ENCODE data around the gene GCDH. TPM values are rescaled to one million over a fixed set of nuclear protein-coding genes. Genes with fewer than 3 reads are reported as not detected.

Gene GCDH
- total and polyA plus RNA-seq, 8 donors, result 6.3 to 27.1 (median 15.4) TPM

DNA sequence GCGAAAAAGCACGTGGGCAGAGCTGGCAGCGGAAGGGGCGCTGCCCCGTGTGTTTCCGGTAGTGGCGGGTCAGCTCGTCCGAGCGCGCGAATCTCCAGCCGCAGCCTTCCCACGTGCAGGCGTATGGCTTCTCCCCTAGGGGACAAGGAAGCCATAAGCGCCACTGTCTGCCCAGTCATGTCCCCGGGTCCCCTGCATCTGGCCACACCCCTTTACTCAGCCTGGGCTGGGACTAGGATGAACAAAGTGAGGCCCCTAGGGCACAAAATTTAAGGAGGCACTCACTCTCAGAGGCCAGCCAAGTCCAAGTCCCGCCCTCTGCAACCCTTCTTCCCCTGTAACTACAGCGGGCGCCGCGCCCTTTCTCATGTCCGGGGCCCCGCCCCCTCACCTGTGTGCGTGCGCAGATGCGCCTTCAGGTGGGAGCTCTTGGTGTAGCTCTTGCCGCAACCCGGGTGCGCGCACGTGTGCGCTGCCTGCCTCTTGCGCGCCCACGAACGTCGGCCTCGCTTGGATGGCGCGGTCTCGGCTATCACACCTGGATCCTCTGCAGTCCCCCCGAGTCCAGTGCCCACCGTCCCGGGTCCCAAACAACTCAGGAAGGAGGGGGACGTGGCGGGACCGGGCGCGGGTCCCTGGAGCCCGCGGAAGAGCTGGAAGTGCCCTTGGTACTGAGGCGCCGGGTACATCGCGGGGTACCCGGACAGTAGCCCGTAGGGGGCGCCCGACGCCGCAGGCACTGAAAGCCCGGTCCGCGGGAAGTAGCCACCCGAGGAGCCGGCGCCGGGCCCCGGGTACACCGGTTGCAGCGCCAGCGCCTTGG lies 5.8 kb upstream of the GCDH start:
- Histone ChIP-seq H3K36me3 (no peaks in the 10 kb centered on the region), H3K27me3 (no peaks in the 10 kb centered on the region), H3K4me1 (no peaks in the 10 kb centered on the region), H3K27ac (peak overlapping the region in 3 of 4 donors; percentile 17 to 46 (median 43)), H3K9me3 (no peaks in the 10 kb centered on the region), H3K4me3 (peak overlapping the region; percentile 15 to 51 (median 33))
- WGBS, 2 donors, result 2% methylated on average over 69 to 73 of the region's 73 CpGs
- intact Hi-C loops (cut with DNase I), result no loop called here
- peak; percentile 9 to 62 (median 49) for TF ChIP-seq CTCF (IDR thresholded peaks at IDR 0.05)
- ATAC-seq (peak; percentile 53 to 77 (median 74)), FAIRE-seq (no peak), DNase-seq (peak; percentile 88 to 97 (median 92))

DNA sequence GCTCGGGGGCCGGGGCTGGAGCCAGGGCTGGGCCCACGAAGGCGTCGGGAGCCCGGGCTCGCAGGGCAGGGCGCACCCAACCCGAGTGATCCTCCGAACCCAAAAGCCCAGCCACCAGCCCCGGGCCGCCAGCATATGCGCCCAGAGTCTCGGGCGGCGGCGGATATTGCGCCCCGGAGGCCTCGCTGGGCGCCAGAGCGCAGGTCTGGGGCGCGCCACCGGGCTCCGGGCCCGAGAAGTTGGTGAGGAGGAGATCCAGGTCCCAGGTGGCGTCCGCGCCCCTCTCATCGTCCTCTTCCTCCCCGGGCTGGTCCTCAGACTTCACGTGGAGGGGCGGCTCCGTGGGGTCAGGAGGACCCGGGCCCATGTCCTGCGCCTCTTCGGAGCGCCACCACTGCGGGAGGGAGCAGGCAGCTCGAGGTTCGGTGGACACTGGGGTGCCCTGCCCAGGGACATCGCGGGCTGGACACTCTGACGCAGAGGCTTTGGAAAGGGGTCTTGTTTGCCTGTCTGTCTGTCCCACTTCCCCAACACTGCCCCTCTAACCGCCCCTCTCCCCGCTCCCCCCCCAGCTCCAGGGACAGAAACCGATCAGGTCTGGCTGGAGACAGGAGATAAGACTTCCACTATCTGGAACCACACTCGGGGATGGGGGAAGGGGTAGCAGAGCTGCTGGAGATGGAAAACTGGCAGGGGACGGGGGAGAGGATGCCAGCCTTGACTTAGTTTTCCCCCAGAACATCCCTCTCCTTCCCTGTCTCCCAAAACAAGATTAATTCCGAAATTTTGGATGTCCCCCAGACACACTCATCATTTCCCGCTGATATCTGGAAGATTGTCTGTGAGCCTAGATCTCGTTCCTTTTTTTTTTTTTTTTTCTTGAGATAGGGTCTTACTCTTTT lies 5.0 kb upstream of the GCDH start:
- Histone ChIP-seq H3K27me3 (no peaks in the 10 kb centered on the region), H3K36me3 (no peaks in the 10 kb centered on the region), H3K27ac (peak overlapping the region in 3 of 4 donors; percentile 17 to 46 (median 43)), H3K4me1 (no peaks in the 10 kb centered on the region), H3K4me3 (peak overlapping the region; percentile 15 to 51 (median 33)), H3K9me3 (no peaks in the 10 kb centered on the region)
- DNase-seq (peak in 1 of 6 donors; percentile 76), FAIRE-seq (no peak), ATAC-seq (peak in 2 of 4 donors; percentile 0 to 4)
- 8 to 9% methylated on average over 47 to 53 of the region's 53 CpGs for WGBS, 2 donors
- TF ChIP-seq CTCF (IDR thresholded peaks at IDR 0.05), result no peak
- intact Hi-C loops (cut with DNase I), result no loop called here

- 72 to 89% methylated on average over 5 of the region's 5 CpGs for WGBS, 2 donors
- ATAC-seq (no peak), FAIRE-seq (no peak), DNase-seq (no peak)
- no peak overlapping the region for H3K4me3 ChIP-seq
- intact Hi-C loops (cut with DNase I), result no loop called here
- H3K9me3 ChIP-seq, result no peaks in the 10 kb centered on the region
- no peaks in the 10 kb centered on the region for H3K27me3 ChIP-seq
- H3K27ac ChIP-seq, result no peak overlapping the region
- peaks cover 0 to under 1% (median 0%) of the 10 kb centered on the region in 3 donors for H3K4me1 ChIP-seq
- no peak for TF ChIP-seq CTCF (IDR thresholded peaks at IDR 0.05)
- H3K36me3 ChIP-seq, result no peaks in the 10 kb centered on the region
Measured at GRCh38 chr19:12886651-12886968, 4.3 kb upstream of the GCDH start.

DNA sequence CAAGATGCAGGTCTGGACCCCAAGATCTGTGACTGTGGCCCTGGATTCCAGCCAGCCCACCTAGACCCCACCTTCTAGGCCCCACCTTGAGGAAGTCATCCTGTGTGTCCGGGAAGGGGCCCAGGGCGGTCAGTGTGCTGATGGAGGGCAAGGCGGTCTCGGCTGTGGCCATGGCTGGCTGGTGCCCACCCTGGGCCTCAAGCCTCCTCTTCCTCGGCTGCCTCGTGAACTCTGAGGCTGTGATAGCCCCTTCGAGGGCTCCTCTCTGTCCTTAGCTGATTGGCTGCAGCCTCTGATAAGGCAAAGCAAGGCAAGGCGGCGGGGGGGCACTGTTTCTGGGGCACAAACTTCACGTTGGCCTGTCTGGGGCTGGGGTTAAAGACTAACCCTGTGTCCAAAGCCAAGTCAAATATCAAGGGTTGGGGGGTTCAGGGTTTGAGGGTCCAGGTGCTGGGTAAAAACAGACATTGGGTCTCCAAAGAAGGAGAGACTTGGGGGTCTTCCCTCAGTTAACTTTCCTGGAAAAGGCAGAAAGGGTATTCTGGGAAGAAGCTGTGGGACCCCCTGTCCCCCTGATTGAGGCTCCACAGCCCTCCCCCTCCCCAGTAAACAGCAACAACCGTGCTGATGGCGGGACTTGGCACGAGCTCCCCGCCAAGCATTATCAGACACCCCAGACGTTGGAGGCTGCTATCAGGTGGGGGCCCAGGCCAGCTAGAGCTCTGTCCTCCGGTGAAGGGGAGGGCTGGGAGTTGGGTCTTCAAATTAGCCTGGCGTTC lies 3.8 kb upstream of the GCDH start, which contains the start of gene KLF1:
Gene KLF1, minus strand, starts transcription at position 233 of the 779 bp plus-strand sequence. Its CDS starts 61 bp downstream, at position 172.
- H3K27me3 ChIP-seq, result no peaks in the 10 kb centered on the region
- ATAC-seq (no peak), FAIRE-seq (no peak), DNase-seq (peak in 1 of 6 donors; percentile 48)
- no peaks in the 10 kb centered on the region for H3K36me3 ChIP-seq
- H3K27ac ChIP-seq, result no peak within 1 kb of the TSS
- H3K4me1 ChIP-seq, result peaks cover 0 to 6% (median 0%) of the 10 kb centered on the region in 3 donors
- intact Hi-C loops (cut with DNase I), result no loop called here
- WGBS, 2 donors, result 70 to 75% methylated on average over 17 of the region's 17 CpGs
- no peak for TF ChIP-seq CTCF (IDR thresholded peaks at IDR 0.05)
- H3K4me3 ChIP-seq, result peak within 1 kb of the TSS in 2 of 4 donors; percentile 37 to 51
- H3K9me3 ChIP-seq, result no peaks in the 10 kb centered on the region
